DND-41 (cell line): ENCODE data around the gene ANKDD1A.

Source experiments
- EZH2 ChIP-seq: IDR thresholded peaks from 3 replicates; pipeline ENCODE4 v1.6.1; 2012; ENCODE audit warnings: borderline replicate concordance, low read depth, mild to moderate bottlenecking, moderate library complexity, low read length, inconsistent platforms; ENCODE audit not compliant: severe bottlenecking
- TF ChIP-seq, protein P1 (sequence below): IDR thresholded peaks from 2 replicates; pipeline ENCODE4 v1.5.1; 2012; ENCODE audit warnings: borderline replicate concordance, low read length, moderate library complexity, mild to moderate bottlenecking; ENCODE audit not compliant: poor library complexity, severe bottlenecking; ENCODE audit errors: extremely low read depth

GRCh38 chr15:64870353-64870752 is 41.3 kb upstream of the ANKDD1A start:
- TF ChIP-seq EZH2: no peak
- TF ChIP-seq, protein P1, sequence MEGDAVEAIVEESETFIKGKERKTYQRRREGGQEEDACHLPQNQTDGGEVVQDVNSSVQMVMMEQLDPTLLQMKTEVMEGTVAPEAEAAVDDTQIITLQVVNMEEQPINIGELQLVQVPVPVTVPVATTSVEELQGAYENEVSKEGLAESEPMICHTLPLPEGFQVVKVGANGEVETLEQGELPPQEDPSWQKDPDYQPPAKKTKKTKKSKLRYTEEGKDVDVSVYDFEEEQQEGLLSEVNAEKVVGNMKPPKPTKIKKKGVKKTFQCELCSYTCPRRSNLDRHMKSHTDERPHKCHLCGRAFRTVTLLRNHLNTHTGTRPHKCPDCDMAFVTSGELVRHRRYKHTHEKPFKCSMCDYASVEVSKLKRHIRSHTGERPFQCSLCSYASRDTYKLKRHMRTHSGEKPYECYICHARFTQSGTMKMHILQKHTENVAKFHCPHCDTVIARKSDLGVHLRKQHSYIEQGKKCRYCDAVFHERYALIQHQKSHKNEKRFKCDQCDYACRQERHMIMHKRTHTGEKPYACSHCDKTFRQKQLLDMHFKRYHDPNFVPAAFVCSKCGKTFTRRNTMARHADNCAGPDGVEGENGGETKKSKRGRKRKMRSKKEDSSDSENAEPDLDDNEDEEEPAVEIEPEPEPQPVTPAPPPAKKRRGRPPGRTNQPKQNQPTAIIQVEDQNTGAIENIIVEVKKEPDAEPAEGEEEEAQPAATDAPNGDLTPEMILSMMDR: no peak
